Fibroblast of lung (primary cell): ENCODE data around the gene KRT2.

Experiments used
- CTCF ChIP-seq, 2 donors: IDR thresholded peaks in 1 of 2; conservative IDR thresholded peaks in 1 of 2; 1 replicate in 1 of 2; 2 replicates in 1 of 2; pipeline ENCODE4 v1.5.1; 2011 to 2012; ENCODE audit warnings: low read length in 2 of 2, control low read depth in 1 of 2, inconsistent platforms in 1 of 2, low read depth in 1 of 2, mild to moderate bottlenecking in 1 of 2
- EZH2 ChIP-seq: IDR thresholded peaks from 2 replicates; pipeline ENCODE4 v1.5.1; 2012; ENCODE audit warnings: low read length, control low read depth, mild to moderate bottlenecking; ENCODE audit errors: missing control alignments

- TF ChIP-seq CTCF (conservative IDR thresholded peaks at IDR 0.05 in 1 of 2, IDR thresholded peaks at IDR 0.05 in 1 of 2; ENCODE audit: low read depth in 1 of 2, low read length in 2 of 2) (no peak), EZH2 (no peak)
Observed at GRCh38 chr12:52682938-52683574, 31.0 kb upstream of the KRT2 start.
